GM23338 (cell line): Measurements from ENCODE around the gene ZCCHC2. TPM values are rescaled to one million over a fixed set of nuclear protein-coding genes. Genes with fewer than 3 reads are reported as not detected.

Experiments
- ATAC-seq: fragments of 200-7000 bp; cut with Tn5 transposase; 3 replicates; pipeline ENCODE4 v1.9.1; 2020
- DNase-seq: peaks from one replicate; pipeline ENCODE4 v3.0.0-alpha.2; 2015; ENCODE audit warnings: low spot score
- H2AFZ ChIP-seq: fragments of 200-600 bp; sonication (generic); 2 replicates; pipeline ENCODE4 v1.8.0; 2016; ENCODE audit warnings: antibody characterized with exemption, mild to moderate bottlenecking, moderate library complexity
- H3F3A ChIP-seq: fragments of 200-600 bp; sonication (generic); replicated peaks from 2 replicates; pipeline ENCODE4 v1.8.0; 2017; ENCODE audit warnings: antibody characterized with exemption, mixed run types, low read depth
- H3K27ac ChIP-seq: fragments of 200-600 bp; sonication (generic); 2 replicates; pipeline ENCODE4 v1.6.1; 2016; ENCODE audit warnings: low read depth
- H3K27me3 ChIP-seq: fragments of 200-600 bp; sonication (generic); 2 replicates; pipeline ENCODE4 v1.8.0; 2016; ENCODE audit warnings: mild to moderate bottlenecking, mixed run types, moderate library complexity; ENCODE audit not compliant: insufficient read depth
- H3K36me3 ChIP-seq: fragments of 200-600 bp; sonication (generic); 2 replicates; pipeline ENCODE4 v1.8.0; 2016; ENCODE audit warnings: mild to moderate bottlenecking; ENCODE audit not compliant: insufficient read depth
- H3K4me1 ChIP-seq: fragments of 200-600 bp; sonication (generic); 2 replicates; pipeline ENCODE4 v1.8.0; 2016; ENCODE audit warnings: mild to moderate bottlenecking, moderate library complexity; ENCODE audit not compliant: insufficient read depth
- H3K4me2 ChIP-seq: fragments of 200-600 bp; sonication (generic); 2 replicates; pipeline ENCODE4 v1.7.1; 2017; ENCODE audit warnings: mixed run types
- H3K4me3 ChIP-seq: fragments of 200-600 bp; sonication (generic); 2 replicates; pipeline ENCODE4 v1.6.1; 2016; ENCODE audit warnings: mixed run types
- H3K79me2 ChIP-seq: fragments of 200-600 bp; sonication (generic); replicated peaks from 2 replicates; pipeline ENCODE4 v1.8.0; 2017; ENCODE audit warnings: mild to moderate bottlenecking; ENCODE audit not compliant: insufficient read depth
- H3K9me2 ChIP-seq: fragments of 200-600 bp; sonication (generic); 2 replicates; pipeline ENCODE4 v1.8.0; 2017; ENCODE audit not compliant: insufficient read depth
- H4K20me1 ChIP-seq: fragments of 200-600 bp; sonication (generic); replicated peaks from 2 replicates; pipeline ENCODE4 v1.8.0; 2017; ENCODE audit warnings: mild to moderate bottlenecking; ENCODE audit not compliant: insufficient read depth
- H3K27ac Mint-ChIP-seq: 2 replicates; pipeline ENCODE4 v1.8.0; 2020; ENCODE audit warnings: inconsistent platforms, mild to moderate bottlenecking, moderate library complexity, mixed read lengths
- H3K27me3 Mint-ChIP-seq: 3 replicates; pipeline ENCODE4 v1.8.0; 2022; ENCODE audit warnings: low read depth, mild to moderate bottlenecking, moderate library complexity, mixed read lengths, inconsistent platforms; ENCODE audit not compliant: insufficient read depth, poor library complexity
- H3K36me3 Mint-ChIP-seq: 3 replicates; pipeline ENCODE4 v1.8.0; 2021; ENCODE audit warnings: low read depth, mild to moderate bottlenecking, inconsistent platforms, moderate library complexity, mixed read lengths
- H3K4me1 Mint-ChIP-seq: 3 replicates; pipeline ENCODE4 v1.8.0; 2020; ENCODE audit warnings: mild to moderate bottlenecking, inconsistent platforms, mixed read lengths
- H3K4me3 Mint-ChIP-seq: 3 replicates; pipeline ENCODE4 v1.8.0; 2021; ENCODE audit warnings: moderate library complexity, mild to moderate bottlenecking, inconsistent platforms, mixed read lengths
- H3K9me3 Mint-ChIP-seq: 3 replicates; pipeline ENCODE4 v1.8.0; 2020; ENCODE audit warnings: moderate library complexity, mild to moderate bottlenecking, inconsistent platforms, mixed read lengths
- CREB1 ChIP-seq: fragments of 250-450 bp; sonication (Bioruptor Pico); IDR thresholded peaks from 2 replicates; pipeline ENCODE4 v1.5.0; 2020; ENCODE audit warnings: low read depth, mild to moderate bottlenecking, moderate library complexity
- ETS1 ChIP-seq: IDR thresholded peaks from 2 replicates; pipeline ENCODE4 v1.6.1; 2016; ENCODE audit warnings: antibody characterized with exemption
- EZH2phosphoT487 ChIP-seq: fragments of 200-600 bp; sonication (generic); IDR thresholded peaks from one replicate; pipeline ENCODE4 v1.8.1; 2018; ENCODE audit warnings: antibody characterized with exemption; ENCODE audit not compliant: unreplicated experiment
- JUNB ChIP-seq: IDR thresholded peaks from one replicate; pipeline ENCODE4 v1.6.1; 2016; ENCODE audit warnings: antibody characterized with exemption; ENCODE audit not compliant: unreplicated experiment
- POLR2AphosphoS5 ChIP-seq: IDR thresholded peaks from 2 replicates; pipeline ENCODE4 v1.6.1; 2016; ENCODE audit warnings: antibody characterized with exemption, low read depth
- ZNF331 ChIP-seq: fragments of 250-450 bp; sonication (Bioruptor Pico); IDR thresholded peaks from 2 replicates; pipeline ENCODE4 v1.5.0; 2020; ENCODE audit warnings: low read depth, mild to moderate bottlenecking, moderate library complexity
- ZNF462 ChIP-seq: fragments of 250-450 bp; sonication (Bioruptor Pico); IDR thresholded peaks from 2 replicates; pipeline ENCODE4 v1.5.0; 2020; ENCODE audit warnings: mild to moderate bottlenecking, moderate library complexity
- polyA plus RNA-seq: library from polyadenylated mRNA; unstranded; fragments of >200 nt; fragmentation: Nextera tagmentation; extraction: Ambion mirVana; gene quantifications from 2 replicates; pipeline ENCODE4 v1.2.1, GENCODE V29; 2016
- total RNA-seq: library from RNA; depleted of rRNA; stranded (reverse); fragments of >200 nt; shearing (Covaris generic); gene quantifications from 2 replicates; pipeline ENCODE4 v1.2.3, GENCODE V29; 2014
- TF ChIP-seq, protein P1 (sequence below): IDR thresholded peaks from one replicate; pipeline ENCODE4 v1.6.1; 2018; ENCODE audit warnings: antibody characterized with exemption; ENCODE audit not compliant: unreplicated experiment

ZCCHC2 gene
- total and polyA plus RNA-seq, 2 experiments from 2014 or later, result 5.4 to 15.4 TPM

GRCh38 chr18:62539284-62540165 lies 16.7 kb downstream of the ZCCHC2 start:
- H3K4me2 ChIP-seq, result no peak overlapping the region
- H3K27ac Mint-ChIP-seq, result no peak overlapping the region
- no peaks in the 10 kb centered on the region for H3F3A ChIP-seq
- H3K27me3 Mint-ChIP-seq, result no peaks in the 10 kb centered on the region
- H2AFZ ChIP-seq, result no peak overlapping the region
- H3K36me3 Mint-ChIP-seq, result peaks cover 10% of the 10 kb centered on the region
- no peaks in the 10 kb centered on the region for H3K4me1 Mint-ChIP-seq
- no peaks in the 10 kb centered on the region for H3K4me1 ChIP-seq
- no peak overlapping the region for H3K4me3 Mint-ChIP-seq
- DNase-seq (no peak), ATAC-seq (no peak)
- H3K9me2 ChIP-seq, result no peaks in the 10 kb centered on the region
- H3K36me3 ChIP-seq, result peaks cover 2% of the 10 kb centered on the region; the same call in 1 of the 2 replicates
- no peaks in the 10 kb centered on the region for H3K9me3 Mint-ChIP-seq
- no peak overlapping the region for H3K4me3 ChIP-seq
- no peaks in the 10 kb centered on the region for H3K27me3 ChIP-seq
- 0 out of 2 replicates have a peak overlapping the region, but pooled peaks have one; percentile 5 for H3K27ac ChIP-seq
- peaks cover 16% of the 10 kb centered on the region for H3K79me2 ChIP-seq
- no peak for TF ChIP-seq ETS1
- TF ChIP-seq ZNF462 (CRISPR knock-in tag), result no peak
- TF ChIP-seq CREB1 (CRISPR knock-in tag), result no peak
- TF ChIP-seq ZNF331 (CRISPR knock-in tag), result no peak
- TF ChIP-seq, protein P1, sequence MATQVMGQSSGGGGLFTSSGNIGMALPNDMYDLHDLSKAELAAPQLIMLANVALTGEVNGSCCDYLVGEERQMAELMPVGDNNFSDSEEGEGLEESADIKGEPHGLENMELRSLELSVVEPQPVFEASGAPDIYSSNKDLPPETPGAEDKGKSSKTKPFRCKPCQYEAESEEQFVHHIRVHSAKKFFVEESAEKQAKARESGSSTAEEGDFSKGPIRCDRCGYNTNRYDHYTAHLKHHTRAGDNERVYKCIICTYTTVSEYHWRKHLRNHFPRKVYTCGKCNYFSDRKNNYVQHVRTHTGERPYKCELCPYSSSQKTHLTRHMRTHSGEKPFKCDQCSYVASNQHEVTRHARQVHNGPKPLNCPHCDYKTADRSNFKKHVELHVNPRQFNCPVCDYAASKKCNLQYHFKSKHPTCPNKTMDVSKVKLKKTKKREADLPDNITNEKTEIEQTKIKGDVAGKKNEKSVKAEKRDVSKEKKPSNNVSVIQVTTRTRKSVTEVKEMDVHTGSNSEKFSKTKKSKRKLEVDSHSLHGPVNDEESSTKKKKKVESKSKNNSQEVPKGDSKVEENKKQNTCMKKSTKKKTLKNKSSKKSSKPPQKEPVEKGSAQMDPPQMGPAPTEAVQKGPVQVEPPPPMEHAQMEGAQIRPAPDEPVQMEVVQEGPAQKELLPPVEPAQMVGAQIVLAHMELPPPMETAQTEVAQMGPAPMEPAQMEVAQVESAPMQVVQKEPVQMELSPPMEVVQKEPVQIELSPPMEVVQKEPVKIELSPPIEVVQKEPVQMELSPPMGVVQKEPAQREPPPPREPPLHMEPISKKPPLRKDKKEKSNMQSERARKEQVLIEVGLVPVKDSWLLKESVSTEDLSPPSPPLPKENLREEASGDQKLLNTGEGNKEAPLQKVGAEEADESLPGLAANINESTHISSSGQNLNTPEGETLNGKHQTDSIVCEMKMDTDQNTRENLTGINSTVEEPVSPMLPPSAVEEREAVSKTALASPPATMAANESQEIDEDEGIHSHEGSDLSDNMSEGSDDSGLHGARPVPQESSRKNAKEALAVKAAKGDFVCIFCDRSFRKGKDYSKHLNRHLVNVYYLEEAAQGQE, result no peak
- no peak for TF ChIP-seq EZH2phosphoT487
- no peak for TF ChIP-seq JUNB
- TF ChIP-seq POLR2AphosphoS5, result no peak
- H4K20me1 ChIP-seq, result no peaks in the 10 kb centered on the region
